Measurements from ENCODE around the gene ZBTB18.

Gene ZBTB18

GRCh38 chr1:244088161-244088560 is 37.1 kb downstream of the ZBTB18 start:
- H3K27ac ChIP-seq, result no peak overlapping the region
- POLR2A ChIA-PET (ENCODE audit: low non-redundant PET), result interaction anchor here (0.7 kb wide), 1 partner anchor 126 kb away, joined by 3 read pairs; no protein-coding TSS in a partner anchor
- no peak for DNase-seq (ENCODE audit: low spot score)
- no peak for TF ChIP-seq CTCF (conservative IDR thresholded peaks at IDR 0.05; ENCODE audit: low read depth)
- CTCF ChIA-PET, result interaction anchor here (0.6 kb wide), 1 partner anchor 9 kb away, joined by 3 read pairs; no protein-coding TSS in a partner anchor

GRCh38 chr1:244089561-244089960 is 38.5 kb downstream of the ZBTB18 start:
- no peak overlapping the region for H3K27ac ChIP-seq
- ChIA-PET CTCF (no interaction called here), POLR2A (ENCODE audit: low non-redundant PET) (no interaction called here)
- no peak for DNase-seq (ENCODE audit: low spot score)
- TF ChIP-seq CTCF (conservative IDR thresholded peaks at IDR 0.05; ENCODE audit: low read depth), result no peak

- no peak overlapping the region for H3K27ac ChIP-seq
- TF ChIP-seq CTCF (conservative IDR thresholded peaks at IDR 0.05; ENCODE audit: low read depth), result no peak
- ChIA-PET POLR2A (ENCODE audit: low non-redundant PET) (no interaction called here), CTCF (no interaction called here)
- no peak for DNase-seq (ENCODE audit: low spot score)
Measured at GRCh38 chr1:244090645-244091044, 39.6 kb downstream of the ZBTB18 start.

GRCh38 chr1:244092293-244092963 is 41.3 kb downstream of the ZBTB18 start:
- no peak overlapping the region for H3K27ac ChIP-seq
- ChIA-PET CTCF (no interaction called here), POLR2A (ENCODE audit: low non-redundant PET) (no interaction called here)
- DNase-seq (ENCODE audit: low spot score), result no peak
- no peak for TF ChIP-seq CTCF (conservative IDR thresholded peaks at IDR 0.05; ENCODE audit: low read depth)

GRCh38 chr1:244092964-244093638 is 42.0 kb downstream of the ZBTB18 start:
- no peak for TF ChIP-seq CTCF (conservative IDR thresholded peaks at IDR 0.05; ENCODE audit: low read depth)
- POLR2A ChIA-PET (ENCODE audit: low non-redundant PET), result no interaction called here
- no peak overlapping the region for H3K27ac ChIP-seq
- DNase-seq (ENCODE audit: low spot score), result no peak
- CTCF ChIA-PET, result no interaction called here

GRCh38 chr1:244094880-244095528 is 43.9 kb downstream of the ZBTB18 start:
- DNase-seq (ENCODE audit: low spot score), result no peak
- CTCF ChIA-PET, result no interaction called here
- TF ChIP-seq CTCF (conservative IDR thresholded peaks at IDR 0.05; ENCODE audit: low read depth), result no peak
- POLR2A ChIA-PET (ENCODE audit: low non-redundant PET), result no interaction called here
- no peak overlapping the region for H3K27ac ChIP-seq

Measured in RWPE1 (cell line).